Adrenal gland (tissue), 12 donors: ENCODE measurements around the gene ENOX1. TPM values are rescaled to one million over a fixed set of nuclear protein-coding genes. Genes with fewer than 3 reads are reported as not detected.

Experiments
- DNase-seq, 7 donors: peaks; one replicate each; pipeline ENCODE4 v3.0.0-alpha.2; 2019 to 2020
- H3K27ac ChIP-seq, 5 donors: fragments of 200-600 bp; sonication (generic) in 4 of 5; 1 replicate in 3 of 5; 2 replicates in 2 of 5; pipeline versions ENCODE4 v1.5.1 to v1.8.0; 2016 to 2020; ENCODE audit warnings: mild to moderate bottlenecking in 1 of 5
- H3K27me3 ChIP-seq: fragments of 200-600 bp; 2 replicates; pipeline ENCODE4 v1.8.0; 2021
- H3K36me3 ChIP-seq, 2 donors: fragments of 200-600 bp; replicated peaks in 1 of 2; 1 replicate in 1 of 2; 2 replicates in 1 of 2; pipeline versions ENCODE4 v1.5.1 to v1.8.0; 2018 to 2022
- H3K4me1 ChIP-seq, 2 donors: fragments of 200-600 bp; replicated peaks in 1 of 2; 1 replicate in 1 of 2; 2 replicates in 1 of 2; pipeline versions ENCODE4 v1.5.1 to v1.8.0; 2018 to 2021
- H3K4me3 ChIP-seq, 4 donors: fragments of 200-600 bp; sonication (generic) in 3 of 4; one replicate each; pipeline ENCODE4 v1.5.1; 2016 to 2018
- H3K9me3 ChIP-seq, 3 donors: fragments of 200-600 bp; sonication (generic) in 1 of 3; replicated peaks in 1 of 3; 1 replicate in 2 of 3; 2 replicates in 1 of 3; pipeline versions ENCODE4 v1.5.1 to v1.8.0; 2016 to 2021
- POLR2A ChIP-seq, 2 donors: fragments of 450-650 bp; IDR thresholded peaks; one replicate each; pipeline ENCODE4 v1.6.1; 2017; ENCODE audit warnings: antibody characterized with exemption in 2 of 2, mild to moderate bottlenecking in 2 of 2, moderate library complexity in 1 of 2
- WGBS, 4 donors: extraction: QIAGEN DNeasy Blood & Tissue Kit in 2 of 4; methylation state at CpG; one replicate each; pipeline versions ENCODE4 v1.1.5 to v1.1.7; 2013 to 2017; 5-methylcytosine and 5-hydroxymethylcytosine counted together
- intact Hi-C, 2 donors: fragments of 100-400 bp; cut with DNase I; formaldehyde crosslinking; loops; one replicate each; pipeline versions ENCODE4 v1.14.1 to v1.15.0; 2022 to 2023
- polyA plus RNA-seq, 3 donors: library from polyadenylated mRNA; stranded (reverse); fragments of 200-250 nt in 2 of 3; fragments of 350-450 nt in 1 of 3; fragmentation: Illumina TruSeq in 1 of 3; extraction: RNeasy Lipid Tissue Mini Kit (QIAGEN cat#74804) in 1 of 3; gene quantifications; one replicate each; pipeline ENCODE4 v1.2.3, GENCODE V29; 2013 to 2014
- total RNA-seq, 9 donors: library from RNA; depleted of rRNA in 4 of 9; stranded (reverse); fragments of >200 nt in 4 of 9; fragments of 120-200 nt in 1 of 9; fragmentation: NEBNext Ultra II Directional in 1 of 9; extraction: Animal tissue kit (Norgen Biotek cat#: 25700) in 1 of 9; gene quantifications; one replicate each; pipeline versions ENCODE4 v1.1.0 to v1.2.4, GENCODE V29; 2013 to 2023
- TF ChIP-seq, protein P1 (sequence below), 6 experiments: fragments of 450-650 bp in 4 of 6; fragments of 200-600 bp in 2 of 6; sonication (generic) in 1 of 6; IDR thresholded peaks; 1 replicate in 5 of 6; 2 replicates in 1 of 6; pipeline versions ENCODE4 v1.5.1 to v1.8.0; 2016 to 2021; ENCODE audit warnings: antibody characterized with exemption in 6 of 6, mild to moderate bottlenecking in 2 of 6, moderate library complexity in 1 of 6
- donor health status: healthy with polysubstance abuse.
- donor health status: Bipolar disorder and iron deficiency.
- donor health status: DM: yes; HTN: yes; CAD: no.
- donor health status: DM: no; HTN: no; CAD: no.
- donor health status: DM: no; HTN: no; CAD: no.
- donor health status: DM: yes; HTN: yes; CAD: no.

ENOX1 gene
- total and polyA plus RNA-seq, 12 donors, result 0.25 to 5.8 (median 1.6) TPM

DNA sequence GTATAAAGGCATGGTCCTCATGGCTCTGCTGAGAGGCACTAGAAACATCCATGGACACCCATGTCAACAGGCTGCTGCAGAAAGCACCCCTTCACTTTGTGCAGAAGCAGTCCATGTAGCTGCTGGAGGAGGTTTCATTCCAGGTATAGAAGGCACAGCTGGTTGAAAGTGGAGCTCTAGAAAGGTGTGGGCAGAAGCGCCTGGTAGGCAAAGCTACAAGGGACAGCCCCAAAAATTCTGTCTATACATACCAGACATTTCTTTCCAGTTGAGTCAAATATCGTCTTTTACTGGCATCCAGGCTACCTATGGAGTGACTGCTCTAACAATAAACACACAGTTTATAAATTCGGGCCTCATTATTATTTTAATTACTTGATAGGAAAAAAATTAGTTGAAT lies 129.3 kb downstream of the ENOX1 start:
- H3K27ac ChIP-seq, result no peak overlapping the region
- no peaks in the 10 kb centered on the region for H3K27me3 ChIP-seq
- 88 to 90% (median 89%) methylated on average over 3 of the region's 3 CpGs for WGBS, 4 donors
- no peaks in the 10 kb centered on the region for H3K4me1 ChIP-seq
- DNase-seq, result no peak
- intact Hi-C loops, result no loop called here
- H3K9me3 ChIP-seq, result no peaks in the 10 kb centered on the region
- TF ChIP-seq, protein P1, sequence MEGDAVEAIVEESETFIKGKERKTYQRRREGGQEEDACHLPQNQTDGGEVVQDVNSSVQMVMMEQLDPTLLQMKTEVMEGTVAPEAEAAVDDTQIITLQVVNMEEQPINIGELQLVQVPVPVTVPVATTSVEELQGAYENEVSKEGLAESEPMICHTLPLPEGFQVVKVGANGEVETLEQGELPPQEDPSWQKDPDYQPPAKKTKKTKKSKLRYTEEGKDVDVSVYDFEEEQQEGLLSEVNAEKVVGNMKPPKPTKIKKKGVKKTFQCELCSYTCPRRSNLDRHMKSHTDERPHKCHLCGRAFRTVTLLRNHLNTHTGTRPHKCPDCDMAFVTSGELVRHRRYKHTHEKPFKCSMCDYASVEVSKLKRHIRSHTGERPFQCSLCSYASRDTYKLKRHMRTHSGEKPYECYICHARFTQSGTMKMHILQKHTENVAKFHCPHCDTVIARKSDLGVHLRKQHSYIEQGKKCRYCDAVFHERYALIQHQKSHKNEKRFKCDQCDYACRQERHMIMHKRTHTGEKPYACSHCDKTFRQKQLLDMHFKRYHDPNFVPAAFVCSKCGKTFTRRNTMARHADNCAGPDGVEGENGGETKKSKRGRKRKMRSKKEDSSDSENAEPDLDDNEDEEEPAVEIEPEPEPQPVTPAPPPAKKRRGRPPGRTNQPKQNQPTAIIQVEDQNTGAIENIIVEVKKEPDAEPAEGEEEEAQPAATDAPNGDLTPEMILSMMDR (IDR thresholded peaks at IDR 0.05), result no peak
- no peak for TF ChIP-seq POLR2A (IDR thresholded peaks at IDR 0.05)
- H3K36me3 ChIP-seq, result no peaks in the 10 kb centered on the region
- no peak overlapping the region for H3K4me3 ChIP-seq

DNA sequence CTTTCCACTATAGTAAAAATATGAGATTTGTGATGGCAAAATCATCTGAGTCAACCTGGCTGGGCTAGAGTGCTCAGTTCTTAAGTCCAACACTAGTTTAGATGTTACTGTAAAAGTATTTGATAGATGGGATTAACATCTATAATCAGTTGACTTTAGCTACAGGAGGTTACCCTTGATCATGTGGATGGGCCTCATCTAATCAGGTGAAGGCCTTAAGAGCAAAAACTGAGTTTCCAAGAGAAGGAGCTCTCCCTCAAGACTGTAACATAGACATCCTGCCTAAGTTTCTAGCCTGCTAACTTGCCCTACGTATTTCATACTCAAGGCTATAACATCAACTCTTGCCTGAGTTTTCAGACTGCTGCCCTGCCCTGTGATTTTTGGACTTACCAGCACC lies 132.8 kb downstream of the ENOX1 start:
- no peaks in the 10 kb centered on the region for H3K9me3 ChIP-seq
- H3K4me1 ChIP-seq, result no peaks in the 10 kb centered on the region
- intact Hi-C loops, result no loop called here
- no peak overlapping the region for H3K4me3 ChIP-seq
- no peak overlapping the region for H3K27ac ChIP-seq
- no peaks in the 10 kb centered on the region for H3K27me3 ChIP-seq
- TF ChIP-seq, protein P1 (IDR thresholded peaks at IDR 0.05), result no peak
- no peak for TF ChIP-seq POLR2A (IDR thresholded peaks at IDR 0.05)
- 63 to 97% (median 88%) methylated on average over 1 of the region's 1 CpG for WGBS, 4 donors
- no peaks in the 10 kb centered on the region for H3K36me3 ChIP-seq
- no peak for DNase-seq

DNA sequence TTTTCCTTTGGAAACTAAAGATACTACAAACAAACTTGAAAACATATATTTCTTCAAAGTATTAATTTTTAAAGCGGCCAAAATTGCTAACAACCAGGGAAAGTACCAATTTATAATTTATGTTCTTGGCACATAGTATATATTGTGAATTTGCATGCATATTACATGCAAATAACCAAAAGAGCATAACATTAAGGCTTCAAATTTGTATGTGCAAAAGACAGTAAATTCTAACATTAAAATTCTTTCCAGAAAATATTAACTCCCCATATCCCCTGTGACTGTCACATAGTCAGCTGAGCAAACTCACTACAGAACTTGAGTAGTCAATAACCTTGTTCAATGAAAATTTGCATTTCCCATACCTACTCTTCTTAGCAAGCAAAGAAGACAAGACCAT lies 133.4 kb downstream of the ENOX1 start:
- Histone ChIP-seq H3K36me3 (no peaks in the 10 kb centered on the region), H3K4me3 (no peak overlapping the region), H3K9me3 (no peaks in the 10 kb centered on the region), H3K27me3 (no peaks in the 10 kb centered on the region), H3K4me1 (no peaks in the 10 kb centered on the region), H3K27ac (no peak overlapping the region)
- intact Hi-C loops, result no loop called here
- TF ChIP-seq, protein P1 (IDR thresholded peaks at IDR 0.05), result no peak
- TF ChIP-seq POLR2A (IDR thresholded peaks at IDR 0.05), result no peak
- WGBS, 4 donors, result 86 to 98% (median 94%) methylated on average over 1 of the region's 1 CpG
- no peak for DNase-seq

DNA sequence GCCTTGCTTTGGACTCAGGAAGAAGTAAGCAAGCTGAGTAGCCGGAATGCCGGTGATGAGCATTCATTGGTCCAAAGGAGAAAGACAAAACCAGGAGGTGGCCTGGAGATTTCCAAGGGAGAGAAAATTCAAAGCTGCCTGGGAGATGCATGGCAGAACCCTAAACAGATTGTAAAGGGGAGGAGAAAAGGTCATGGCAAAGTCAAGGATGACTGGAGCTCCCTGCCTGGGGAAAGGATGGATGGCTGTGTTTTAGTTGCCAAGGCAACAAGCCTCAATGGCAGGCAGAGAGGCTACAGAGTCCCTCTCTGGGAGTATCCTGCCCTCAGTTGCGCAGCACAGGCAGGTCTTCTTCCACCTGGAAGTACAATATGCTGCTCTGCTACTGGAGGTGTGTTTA lies 134.0 kb downstream of the ENOX1 start:
- WGBS, 4 donors, result 89 to 99% (median 98%) methylated on average over 3 of the region's 3 CpGs
- TF ChIP-seq, protein P1 (IDR thresholded peaks at IDR 0.05), result no peak
- no peak for TF ChIP-seq POLR2A (IDR thresholded peaks at IDR 0.05)

More for the DNA sequence above, 134.0 kb downstream of the ENOX1 start:
- intact Hi-C loops, result no loop called here
- H3K4me3 ChIP-seq, result no peak overlapping the region
- no peak for DNase-seq
- H3K27ac ChIP-seq, result no peak overlapping the region
- no peaks in the 10 kb centered on the region for H3K4me1 ChIP-seq
- H3K9me3 ChIP-seq, result no peaks in the 10 kb centered on the region
- H3K27me3 ChIP-seq, result no peaks in the 10 kb centered on the region
- no peaks in the 10 kb centered on the region for H3K36me3 ChIP-seq
